Mucosa of descending colon (tissue), 3 donors: ENCODE data around the gene ANKRD33B. TPM values are rescaled to one million over a fixed set of nuclear protein-coding genes. Genes with fewer than 3 reads are reported as not detected.

Experiments used
- ATAC-seq: fragments of 200-7000 bp; cut with Tn5 transposase; one replicate; pipeline ENCODE4 v1.9.1; 2020; ENCODE audit warnings: mild to moderate bottlenecking, moderate library complexity
- DNase-seq, 3 donors: peaks; one replicate each; pipeline ENCODE4 v3.0.0-alpha.2; 2020
- H3K36me3 ChIP-seq: fragments of 200-600 bp; one replicate; pipeline ENCODE4 v1.8.0; 2021; ENCODE audit warnings: low read depth, mild to moderate bottlenecking
- H3K4me1 ChIP-seq: fragments of 200-600 bp; one replicate; pipeline ENCODE4 v1.8.0; 2021; ENCODE audit warnings: low read depth, mild to moderate bottlenecking
- H3K4me3 ChIP-seq: fragments of 200-600 bp; one replicate; pipeline ENCODE4 v1.8.0; 2021; ENCODE audit warnings: mild to moderate bottlenecking
- H3K9me3 ChIP-seq: fragments of 200-600 bp; one replicate; pipeline ENCODE4 v1.8.0; 2021; ENCODE audit warnings: mild to moderate bottlenecking
- intact Hi-C, 2 donors: fragments of 100-400 bp; cut with DNase I in 1 of 2; cut with micrococcal nuclease in 1 of 2; formaldehyde crosslinking; loops; one replicate each; pipeline versions ENCODE4 v1.11.0 to v1.11.1; 2022; cut with DNase I, micrococcal nuclease
- total RNA-seq, 3 donors: library from RNA; stranded (reverse); fragmentation: NEBNext Ultra II Directional in 2 of 3; extraction: Animal tissue kit (Norgen Biotek cat#: 25700) in 2 of 3; gene quantifications; one replicate each; pipeline versions ENCODE4 v1.2.1 to v1.2.4, GENCODE V29; 2021 to 2023
- TF ChIP-seq, protein P1 (sequence below): fragments of 200-600 bp; IDR thresholded peaks from one replicate; pipeline ENCODE4 v1.8.0; 2022; ENCODE audit warnings: antibody characterized with exemption, mild to moderate bottlenecking
- donor health status: DM: no; HTN: no; CAD: no; lungs with moderate emphysema.
- donor health status: DM: no; HTN: no; CAD: no.
- donor health status: DM: no; HTN: yes; CAD: no.

Gene ANKRD33B
- total RNA-seq, 3 donors from 2014 or later = 0.96 to 3.3 (median 1.7) TPM

DNA sequence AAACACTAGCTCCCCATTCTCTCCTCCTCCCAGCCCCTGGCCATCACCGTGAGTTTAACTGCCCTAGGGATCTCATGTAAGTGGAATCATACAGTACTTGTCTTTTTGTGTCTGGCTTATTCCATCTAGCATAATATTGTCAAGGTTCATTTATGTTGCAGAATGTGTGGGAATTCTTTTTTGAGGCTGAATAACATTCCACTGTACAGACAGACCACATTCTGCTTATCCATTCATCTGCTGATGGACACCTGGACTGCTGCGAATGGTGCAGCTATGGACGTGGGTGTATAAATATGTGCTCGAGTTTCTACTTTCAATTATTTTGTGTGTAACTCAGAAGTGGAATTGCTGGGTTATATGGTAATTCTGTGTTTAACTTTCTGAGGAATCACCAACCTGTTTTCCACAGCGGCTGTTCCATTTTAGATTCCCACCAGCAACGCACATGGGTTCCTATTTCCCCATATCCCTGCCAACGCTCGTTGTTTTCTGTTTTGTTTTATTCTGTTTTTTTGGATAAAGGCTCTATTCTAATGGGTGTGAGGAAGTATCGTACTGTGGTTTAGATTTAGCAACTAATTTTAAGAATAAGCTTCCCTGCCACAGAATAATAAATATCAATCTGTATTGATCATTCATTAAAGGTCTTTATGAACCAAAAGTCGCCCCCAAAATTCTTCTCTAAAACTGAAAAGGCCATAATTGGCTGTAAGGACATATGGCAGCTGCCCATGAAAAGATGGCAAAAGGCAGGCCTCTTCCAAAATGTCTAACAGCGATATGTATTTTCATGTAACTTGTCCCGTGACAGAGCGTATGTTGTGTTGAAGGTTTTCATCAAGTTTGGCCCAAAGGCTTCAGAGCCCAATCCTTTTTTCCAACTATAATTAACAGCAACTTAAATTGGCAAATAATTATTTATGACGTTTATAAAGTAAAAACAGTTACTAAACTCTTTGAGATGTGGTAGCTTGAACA, 126.9 kb downstream of the ANKRD33B start:
- intact Hi-C loops = no loop called here
- Histone ChIP-seq H3K9me3 (no peaks in the 10 kb centered on the region), H3K4me1 (no peaks in the 10 kb centered on the region), H3K4me3 (no peak overlapping the region), H3K36me3 (no peaks in the 10 kb centered on the region)
- no peak for ATAC-seq
- DNase-seq = no peak
- TF ChIP-seq, protein P1, sequence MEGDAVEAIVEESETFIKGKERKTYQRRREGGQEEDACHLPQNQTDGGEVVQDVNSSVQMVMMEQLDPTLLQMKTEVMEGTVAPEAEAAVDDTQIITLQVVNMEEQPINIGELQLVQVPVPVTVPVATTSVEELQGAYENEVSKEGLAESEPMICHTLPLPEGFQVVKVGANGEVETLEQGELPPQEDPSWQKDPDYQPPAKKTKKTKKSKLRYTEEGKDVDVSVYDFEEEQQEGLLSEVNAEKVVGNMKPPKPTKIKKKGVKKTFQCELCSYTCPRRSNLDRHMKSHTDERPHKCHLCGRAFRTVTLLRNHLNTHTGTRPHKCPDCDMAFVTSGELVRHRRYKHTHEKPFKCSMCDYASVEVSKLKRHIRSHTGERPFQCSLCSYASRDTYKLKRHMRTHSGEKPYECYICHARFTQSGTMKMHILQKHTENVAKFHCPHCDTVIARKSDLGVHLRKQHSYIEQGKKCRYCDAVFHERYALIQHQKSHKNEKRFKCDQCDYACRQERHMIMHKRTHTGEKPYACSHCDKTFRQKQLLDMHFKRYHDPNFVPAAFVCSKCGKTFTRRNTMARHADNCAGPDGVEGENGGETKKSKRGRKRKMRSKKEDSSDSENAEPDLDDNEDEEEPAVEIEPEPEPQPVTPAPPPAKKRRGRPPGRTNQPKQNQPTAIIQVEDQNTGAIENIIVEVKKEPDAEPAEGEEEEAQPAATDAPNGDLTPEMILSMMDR = no peak

DNA sequence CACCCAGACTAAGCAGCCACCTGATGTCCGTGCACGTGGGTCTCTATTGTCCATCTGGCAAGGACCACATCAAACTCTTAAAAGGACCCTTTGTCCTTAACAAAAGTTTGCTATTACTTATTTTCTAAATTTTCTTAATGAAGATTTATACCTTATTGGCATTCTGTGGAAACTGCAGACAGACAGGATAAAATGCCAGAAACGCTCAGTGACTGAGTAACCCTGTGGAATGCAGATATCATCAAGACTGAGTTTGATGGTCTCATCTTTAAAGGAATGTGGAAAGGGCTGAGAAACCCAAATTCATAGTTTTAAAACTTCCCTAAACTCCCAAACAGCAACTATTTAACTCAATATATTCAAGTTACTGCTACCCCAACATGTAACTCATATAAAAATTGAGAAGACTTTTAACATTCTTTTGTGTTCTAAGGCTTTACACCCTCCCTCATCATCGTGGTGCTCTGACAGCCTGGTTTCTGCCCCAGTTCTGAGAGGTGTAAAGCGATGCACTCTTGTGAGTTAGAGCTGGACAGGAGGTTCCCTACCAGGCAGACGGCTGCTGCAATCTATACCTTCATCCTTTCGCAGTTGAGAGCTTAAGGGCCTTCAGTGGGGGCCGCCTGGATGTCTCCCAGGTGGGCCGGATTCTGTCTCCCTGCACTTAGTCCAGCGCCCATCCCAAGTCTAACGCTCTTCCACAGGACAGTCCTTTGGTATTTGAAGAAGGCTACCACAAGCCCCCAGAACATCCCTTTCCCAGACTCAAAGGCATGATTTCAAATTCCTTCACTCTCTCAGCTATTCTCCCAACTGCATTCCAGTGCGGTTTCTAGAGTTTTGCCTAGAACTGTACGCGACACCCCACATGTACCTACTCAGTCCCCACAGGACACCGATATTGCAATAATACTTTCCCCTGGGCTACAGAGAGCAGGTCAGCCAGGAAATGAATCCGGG, 128.2 kb downstream of the ANKRD33B start:
- TF ChIP-seq, protein P1 = no peak
- ATAC-seq (no peak), DNase-seq (no peak)
- no peak overlapping the region for H3K4me3 ChIP-seq
- H3K4me1 ChIP-seq = no peaks in the 10 kb centered on the region
- no peaks in the 10 kb centered on the region for H3K9me3 ChIP-seq
- no peaks in the 10 kb centered on the region for H3K36me3 ChIP-seq
- intact Hi-C loops = no loop called here

DNA sequence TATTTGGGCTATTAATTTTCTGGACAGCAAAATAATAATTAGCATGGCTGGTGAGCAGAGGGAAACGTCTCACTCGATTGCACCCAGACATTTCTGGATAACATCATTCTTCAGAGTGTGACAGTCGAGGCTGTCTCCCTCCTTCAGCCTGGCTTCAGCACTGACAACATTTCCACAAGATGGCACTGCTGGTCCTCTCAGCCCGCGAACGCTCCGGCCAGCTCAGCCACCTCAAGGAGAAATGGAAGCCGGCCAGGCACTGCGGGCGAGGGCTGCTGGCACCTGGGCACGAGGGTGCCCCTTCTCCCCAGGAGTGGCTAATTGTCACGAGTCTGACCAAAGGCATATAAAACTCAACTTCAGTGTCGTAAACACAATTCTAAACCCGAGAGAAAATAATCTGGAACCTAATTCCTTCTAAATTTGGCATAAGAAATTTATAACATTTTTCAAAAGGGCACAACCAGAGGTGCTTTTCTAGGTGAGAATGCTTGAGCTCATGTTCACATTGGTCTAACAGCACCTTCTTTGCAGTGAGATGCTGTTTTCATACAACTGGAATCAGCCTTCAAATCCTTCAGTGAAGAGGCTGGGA, 131.3 kb downstream of the ANKRD33B start:
- no peak overlapping the region for H3K4me3 ChIP-seq
- H3K9me3 ChIP-seq = no peaks in the 10 kb centered on the region
- DNase-seq = peak; percentile 71 to 80 (median 80)
- peak; percentile 90 for ATAC-seq
- no peaks in the 10 kb centered on the region for H3K36me3 ChIP-seq
- TF ChIP-seq, protein P1 = peak; percentile 39
- intact Hi-C loops = no loop called here
- no peaks in the 10 kb centered on the region for H3K4me1 ChIP-seq

DNA sequence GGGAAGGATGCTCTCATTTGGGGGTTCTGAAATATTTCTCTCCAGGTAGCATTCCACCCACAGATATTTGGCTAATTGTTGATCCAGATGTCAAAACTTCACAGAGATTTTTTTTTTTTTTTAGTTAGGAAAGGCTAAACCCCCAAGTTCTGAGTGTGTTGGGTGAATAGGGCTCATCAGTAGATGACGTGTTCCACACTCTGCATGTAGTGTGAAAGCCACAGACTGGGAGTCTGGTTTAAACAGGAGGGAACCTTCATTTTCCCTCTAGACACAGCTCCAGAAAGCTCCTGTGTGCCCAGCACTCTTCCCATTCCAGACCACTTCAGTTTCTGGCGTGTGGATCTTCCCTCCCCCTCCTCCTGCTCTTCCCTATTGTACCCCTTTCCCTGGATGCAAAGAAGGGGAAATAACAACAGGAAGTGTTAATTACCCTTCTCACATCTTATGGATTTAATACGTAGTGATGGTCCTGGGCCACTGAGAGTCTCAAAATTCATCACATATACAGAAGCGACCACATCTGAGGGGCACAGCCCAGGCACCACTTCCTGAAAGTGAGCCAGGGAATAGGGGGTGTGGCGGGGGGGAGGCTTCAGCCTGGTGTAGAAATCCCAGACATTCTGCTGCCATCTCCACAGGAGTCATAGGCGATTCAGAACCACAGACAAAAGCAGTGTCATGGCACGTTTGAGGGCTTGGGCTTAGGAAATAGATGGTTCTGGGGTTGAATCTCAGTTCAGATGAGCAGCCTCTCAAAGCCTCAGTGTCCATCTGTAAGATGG, 132.1 kb downstream of the ANKRD33B start:
- no peak for ATAC-seq
- DNase-seq = no peak
- Histone ChIP-seq H3K4me1 (no peaks in the 10 kb centered on the region), H3K9me3 (no peaks in the 10 kb centered on the region), H3K4me3 (no peak overlapping the region), H3K36me3 (no peaks in the 10 kb centered on the region)
- intact Hi-C loops = no loop called here
- TF ChIP-seq, protein P1 = no peak
